Stimulated activated effector memory CD8-positive, alpha-beta T cell treated with anti-CD3 and anti-CD28 coated beads, Interleukin-12 subunit alpha, Interleukin-12 subunit beta, amount 100 ng/mL, for 72 hours (primary cell): ENCODE measurements around the gene TMEM150A.
"Not testable (repeated sequence)": the region's sequence is repeated elsewhere in the genome, so short reads cannot be mapped to it uniquely, and the experiment has no call there.

Experiments used
- ATAC-seq: fragments of 150-1000 bp; cut with Tn5 transposase; 2 replicates; pipeline ENCODE4 v1.10.0; 2021
- DNase-seq, 2 donors: peaks; one replicate each; pipeline ENCODE4 v3.0.0; 2021 to 2022; ENCODE audit warnings: low spot score in 2 of 2
- H3K27ac Mint-ChIP-seq: one replicate; pipeline ENCODE4 v1.8.0; 2022; ENCODE audit warnings: mild to moderate bottlenecking, mixed read lengths
- H3K36me3 Mint-ChIP-seq: one replicate; pipeline ENCODE4 v1.8.0; 2022; ENCODE audit warnings: mild to moderate bottlenecking, mixed read lengths
- H3K4me1 Mint-ChIP-seq: one replicate; pipeline ENCODE4 v1.8.0; 2022; ENCODE audit warnings: mixed read lengths
- H3K4me3 Mint-ChIP-seq: one replicate; pipeline ENCODE4 v1.8.0; 2022; ENCODE audit warnings: mild to moderate bottlenecking, mixed read lengths
- H3K9me3 Mint-ChIP-seq: one replicate; pipeline ENCODE4 v1.8.0; 2022; ENCODE audit warnings: mixed read lengths

The TMEM150A gene

GRCh38 chr2:85577386-85578242 lies 24.9 kb downstream of the TMEM150A start, which contains the start of gene VAMP8:
TSS of gene VAMP8 (plus strand) at chr2:85577586. CDS start at chr2:85577647, 61 bp downstream.
- Mint-ChIP-seq H3K27ac (peak within 1 kb of the TSS; percentile 96), H3K4me3 (peak within 1 kb of the TSS; percentile 94)

GRCh38 chr2:85577063-85577385 lies 25.5 kb downstream of the TMEM150A start:
- no peak for ATAC-seq
- Mint-ChIP-seq H3K4me3 (peak overlapping the region; percentile 94), H3K36me3 (peaks cover 15% of the 10 kb centered on the region), H3K9me3 (no peaks in the 10 kb centered on the region), H3K27ac (peak overlapping the region; percentile 96), H3K4me1 (peaks cover 35% of the 10 kb centered on the region)
- DNase-seq, result no peak

More at GRCh38 chr2:85577386-85578242, 24.9 kb downstream of the TMEM150A start, which contains the start of gene VAMP8:
- Mint-ChIP-seq H3K4me1 (peaks cover 35% of the 10 kb centered on the region), H3K9me3 (no peaks in the 10 kb centered on the region), H3K36me3 (peaks cover 21% of the 10 kb centered on the region)
- ATAC-seq, result peak; percentile 91
- DNase-seq, result peak in 1 of 2 donors; percentile 75

GRCh38 chr2:85575739-85576138 lies 26.8 kb downstream of the TMEM150A start:
- no peaks in the 10 kb centered on the region for H3K9me3 Mint-ChIP-seq
- H3K27ac Mint-ChIP-seq, result no peak overlapping the region
- DNase-seq (no peak), ATAC-seq (no peak)
- no peak overlapping the region for H3K4me3 Mint-ChIP-seq
- H3K4me1 Mint-ChIP-seq, result peaks cover 30% of the 10 kb centered on the region
- H3K36me3 Mint-ChIP-seq, result peaks cover 7% of the 10 kb centered on the region

DNA sequence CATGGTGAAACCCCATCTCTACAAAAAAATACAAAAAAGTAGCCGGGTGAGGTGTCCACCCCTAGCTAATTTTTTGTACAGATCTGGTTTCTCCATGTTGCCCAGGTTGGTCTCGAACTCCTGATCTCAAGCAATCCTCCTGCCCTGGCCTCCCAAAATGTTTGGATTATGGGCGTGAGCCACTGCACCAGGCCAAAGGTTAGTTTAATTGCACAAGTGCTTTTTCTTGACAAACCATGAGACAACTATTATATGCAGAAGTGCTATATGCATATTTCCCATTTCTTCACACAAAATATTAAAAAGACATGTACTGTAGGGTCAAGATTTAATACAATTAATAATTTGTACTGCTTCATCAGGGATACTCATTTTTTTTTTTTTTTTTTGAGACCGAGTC lies 36.2 kb downstream of the TMEM150A start:
- Mint-ChIP-seq H3K36me3 (peaks cover 7% of the 10 kb centered on the region), H3K4me3 (no peak overlapping the region), H3K4me1 (peaks cover 5% of the 10 kb centered on the region), H3K27ac (no peak overlapping the region), H3K9me3 (no peaks in the 10 kb centered on the region)
- no peak for ATAC-seq
- no peak for DNase-seq

DNA sequence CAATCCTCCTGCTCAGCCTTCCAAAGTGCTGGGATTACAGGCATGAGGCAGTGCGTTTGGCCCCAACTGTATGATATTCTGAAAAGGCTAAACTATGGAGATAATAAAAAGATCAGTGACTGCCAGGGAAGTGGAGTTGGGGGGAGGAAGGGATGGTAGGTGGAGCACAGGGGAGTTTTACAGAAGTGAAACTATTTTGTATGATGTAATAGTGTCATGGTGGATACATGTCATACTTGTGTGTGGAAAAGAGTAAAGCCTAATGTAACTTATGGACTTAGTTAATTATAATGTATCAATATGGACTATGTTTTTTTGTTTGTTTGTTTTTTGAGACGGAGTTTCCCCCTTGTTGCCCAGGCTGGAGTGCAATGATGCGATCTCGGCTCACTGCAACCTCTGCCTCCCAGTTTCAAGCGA lies 38.3 kb downstream of the TMEM150A start:
- no peak for ATAC-seq
- DNase-seq, result no peak
- Mint-ChIP-seq H3K27ac (no peak overlapping the region), H3K4me3 (no peak overlapping the region), H3K36me3 (peaks cover 11% of the 10 kb centered on the region), H3K9me3 (no peaks in the 10 kb centered on the region), H3K4me1 (peaks cover 24% of the 10 kb centered on the region)

DNA sequence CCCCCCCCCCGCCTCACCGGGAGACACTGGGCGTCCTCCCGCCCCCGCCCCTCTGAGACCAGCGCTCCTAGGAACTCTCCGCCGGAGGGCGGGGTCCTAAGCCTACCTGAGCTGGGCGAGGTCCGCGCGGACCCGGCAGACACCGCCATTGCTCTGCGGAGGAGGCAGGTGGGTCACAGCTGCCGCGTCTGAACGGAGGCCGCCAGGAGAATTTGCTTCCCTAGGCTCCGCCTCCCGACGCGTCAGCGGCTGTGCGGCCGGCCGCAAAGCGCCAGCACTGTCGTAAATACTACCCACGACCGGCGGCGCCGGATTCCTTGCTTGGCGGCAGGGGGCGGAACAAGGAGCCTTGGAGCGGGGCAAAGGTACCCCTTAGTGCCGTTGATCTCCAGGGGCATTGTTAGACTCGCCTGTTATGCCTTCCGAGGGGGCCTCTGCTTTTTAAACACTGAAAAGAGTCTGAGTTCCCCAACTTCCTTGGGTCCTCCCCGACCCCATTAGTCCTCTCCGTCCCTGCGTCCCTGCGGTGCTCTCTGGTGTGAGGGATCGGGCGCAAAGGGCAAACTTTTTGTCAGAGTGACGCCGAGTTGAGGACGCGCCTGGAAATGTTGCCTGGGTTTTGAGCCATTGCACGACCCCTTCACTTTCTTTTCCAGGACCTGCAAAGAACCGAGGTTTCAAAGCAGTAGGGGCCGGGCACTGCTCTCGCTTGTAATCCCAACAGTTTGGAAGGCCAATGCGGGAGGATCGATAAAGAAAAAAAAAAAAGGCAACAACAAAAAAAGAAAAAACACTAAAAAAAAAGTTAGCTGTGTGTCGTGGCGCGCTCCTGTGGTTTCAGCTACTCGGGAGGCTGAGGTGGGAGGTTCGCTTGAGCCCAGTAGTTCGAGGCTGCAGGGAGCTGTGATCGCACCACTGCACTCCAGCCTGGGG lies 41.0 kb downstream of the TMEM150A start, which contains the start of gene GGCX:
GGCX (minus strand) TSS at position 214 of the 933 bp plus-strand sequence; CDS start at position 149, 65 bp downstream.
- H3K36me3 Mint-ChIP-seq, result peaks cover 34% of the 10 kb centered on the region
- peak; percentile 74 to 92 for DNase-seq
- peak within 1 kb of the TSS; percentile 92 for H3K4me3 Mint-ChIP-seq
- peak; percentile 96 for ATAC-seq
- H3K4me1 Mint-ChIP-seq, result peaks cover 24% of the 10 kb centered on the region
- no peaks in the 10 kb centered on the region for H3K9me3 Mint-ChIP-seq
- H3K27ac Mint-ChIP-seq, result peak within 1 kb of the TSS; percentile 91

- peak; percentile 60 for ATAC-seq
- H3K4me3 Mint-ChIP-seq, result peak overlapping the region; percentile 92
These were observed 41.7 kb downstream of the TMEM150A start for GRCh38 chr2:85560812-85561279.

GRCh38 chr2:85560403-85560726 lies 42.1 kb downstream of the TMEM150A start:
- H3K9me3 Mint-ChIP-seq, result not testable (repeated sequence)
- peak overlapping the region; percentile 91 for H3K27ac Mint-ChIP-seq

More at GRCh38 chr2:85560812-85561279, 41.7 kb downstream of the TMEM150A start:
- DNase-seq, result no peak
- H3K27ac Mint-ChIP-seq, result peak overlapping the region; percentile 91
- no peaks in the 10 kb centered on the region for H3K9me3 Mint-ChIP-seq
- H3K36me3 Mint-ChIP-seq, result peaks cover 41% of the 10 kb centered on the region
- peaks cover 24% of the 10 kb centered on the region for H3K4me1 Mint-ChIP-seq

DNA sequence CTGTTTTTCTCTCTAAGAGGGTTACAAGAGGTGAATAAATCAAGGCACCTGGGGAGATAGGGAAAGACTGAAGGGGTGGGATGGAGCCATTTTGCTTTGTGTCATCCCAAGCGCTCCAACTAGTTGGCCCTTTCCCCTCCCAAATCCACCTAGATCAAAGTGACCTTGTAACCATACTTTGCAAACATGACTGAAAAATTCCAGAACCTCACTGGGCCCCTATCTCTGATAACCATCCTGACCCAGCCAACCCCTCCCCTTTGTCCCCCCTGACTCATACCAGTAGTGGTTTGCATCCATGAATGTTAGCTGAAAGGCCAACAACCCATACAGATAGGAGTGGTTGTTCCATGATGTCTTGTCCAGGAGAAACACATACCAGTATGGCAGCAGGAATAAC lies 44.3 kb downstream of the TMEM150A start:
- no peak overlapping the region for H3K4me3 Mint-ChIP-seq
- no peaks in the 10 kb centered on the region for H3K9me3 Mint-ChIP-seq
- H3K4me1 Mint-ChIP-seq, result peaks cover 24% of the 10 kb centered on the region
- ATAC-seq, result no peak
- H3K36me3 Mint-ChIP-seq, result peaks cover 68% of the 10 kb centered on the region
- no peak for DNase-seq
- no peak overlapping the region for H3K27ac Mint-ChIP-seq

More at GRCh38 chr2:85560403-85560726, 42.1 kb downstream of the TMEM150A start:
- not testable (repeated sequence) for ATAC-seq, DNase-seq
- Mint-ChIP-seq H3K4me1 (peaks cover 24% of the 10 kb centered on the region), H3K36me3 (peaks cover 46% of the 10 kb centered on the region), H3K4me3 (peak overlapping the region; percentile 92)

GRCh38 chr2:85557130-85557529 lies 45.4 kb downstream of the TMEM150A start:
- Mint-ChIP-seq H3K4me3 (no peak overlapping the region), H3K36me3 (peaks cover 77% of the 10 kb centered on the region), H3K27ac (no peak overlapping the region), H3K4me1 (peaks cover 19% of the 10 kb centered on the region), H3K9me3 (no peaks in the 10 kb centered on the region)
- DNase-seq (no peak), ATAC-seq (no peak)

- Mint-ChIP-seq H3K4me1 (peaks cover 8% of the 10 kb centered on the region), H3K36me3 (peaks cover 90% of the 10 kb centered on the region), H3K9me3 (no peaks in the 10 kb centered on the region), H3K4me3 (no peak overlapping the region), H3K27ac (peak overlapping the region; percentile 8)
- no peak for DNase-seq
- no peak for ATAC-seq
These were observed 47.4 kb downstream of the TMEM150A start for GRCh38 chr2:85554980-85555612.

GRCh38 chr2:85553184-85553583 lies 49.3 kb downstream of the TMEM150A start:
- ATAC-seq (no peak), DNase-seq (no peak)
- no peaks in the 10 kb centered on the region for H3K4me1 Mint-ChIP-seq
- peaks cover 92% of the 10 kb centered on the region for H3K36me3 Mint-ChIP-seq
- H3K27ac Mint-ChIP-seq, result no peak overlapping the region
- no peak overlapping the region for H3K4me3 Mint-ChIP-seq
- no peaks in the 10 kb centered on the region for H3K9me3 Mint-ChIP-seq

DNA sequence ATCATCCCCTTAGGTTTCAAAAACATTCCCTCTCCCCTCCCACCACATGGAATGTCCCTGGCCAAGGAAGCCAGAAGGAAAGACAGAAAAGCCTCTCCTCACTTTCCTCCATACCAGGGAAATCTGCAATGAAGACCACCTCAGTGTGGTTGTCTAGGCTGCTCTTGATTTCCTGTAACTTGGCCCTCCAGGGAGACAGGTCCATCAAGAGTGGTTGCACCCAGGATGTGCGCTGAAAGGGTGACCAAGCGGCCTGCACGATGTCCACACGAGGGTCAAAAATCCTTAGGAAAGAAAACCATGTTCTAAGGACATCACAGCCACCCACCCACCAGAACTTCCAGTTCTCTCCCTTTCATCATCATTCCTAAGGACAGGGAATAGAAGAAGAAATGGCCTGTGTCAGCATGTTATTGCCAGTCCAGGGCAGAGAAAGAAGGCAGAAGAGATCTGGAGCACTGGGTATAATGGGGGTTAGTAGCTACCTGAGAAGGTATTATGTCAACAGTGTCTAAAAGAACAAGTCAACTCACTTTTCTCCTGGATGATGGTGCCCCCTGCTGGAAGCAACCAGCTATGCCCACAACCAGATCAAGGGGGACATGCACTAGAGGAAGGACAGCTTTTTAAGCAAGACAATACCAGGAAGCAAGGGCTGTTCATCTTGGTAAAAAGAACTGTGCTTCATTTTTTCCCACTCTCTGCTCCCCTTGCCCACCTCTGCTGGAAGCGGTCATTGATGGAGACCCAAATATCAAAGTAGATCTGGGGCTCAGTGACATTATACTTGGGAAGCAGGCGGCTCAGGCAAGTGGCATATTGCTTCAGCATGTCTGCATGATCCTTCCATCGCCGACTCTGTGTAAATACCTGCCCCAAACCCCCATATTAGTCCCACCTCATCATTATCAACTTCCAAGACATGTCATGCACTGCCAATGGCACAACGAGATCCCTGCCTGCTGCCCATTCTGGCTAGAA lies 50.5 kb downstream of the TMEM150A start:
- Mint-ChIP-seq H3K9me3 (no peaks in the 10 kb centered on the region), H3K4me3 (no peak overlapping the region), H3K36me3 (peaks cover 92% of the 10 kb centered on the region), H3K4me1 (no peaks in the 10 kb centered on the region), H3K27ac (no peak overlapping the region)
- peak; percentile 73 to 90 for DNase-seq
- ATAC-seq, result peak; percentile 84

DNA sequence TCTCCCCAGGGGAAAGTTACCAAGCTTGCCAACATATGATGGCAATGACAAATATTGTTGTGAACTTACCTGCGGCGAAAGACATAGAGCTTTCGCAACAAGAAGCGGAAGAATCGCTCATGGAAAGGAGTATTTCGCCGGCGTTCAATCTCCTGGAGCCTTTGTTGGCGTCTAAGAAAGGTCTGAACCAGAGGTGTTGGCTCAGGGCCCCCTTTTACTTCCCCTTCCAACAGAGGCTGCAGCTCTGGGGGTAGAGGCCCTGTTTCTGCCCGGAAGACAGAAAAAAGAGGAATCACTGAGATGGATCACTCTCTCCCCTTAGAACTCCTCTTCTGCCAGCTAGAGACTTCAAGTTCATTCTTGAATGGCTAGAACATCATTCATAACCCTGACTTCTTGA lies 52.0 kb downstream of the TMEM150A start:
- H3K4me3 Mint-ChIP-seq, result no peak overlapping the region
- peak overlapping the region; percentile 50 for H3K27ac Mint-ChIP-seq
- ATAC-seq (no peak), DNase-seq (no peak)
- peaks cover 95% of the 10 kb centered on the region for H3K36me3 Mint-ChIP-seq
- no peaks in the 10 kb centered on the region for H3K4me1 Mint-ChIP-seq
- no peaks in the 10 kb centered on the region for H3K9me3 Mint-ChIP-seq
